ENCODE data around the gene BPIFA1.

BPIFA1 gene

GRCh38 chr20:33235696-33236095 is at the start of gene BPIFA1:
Gene BPIFA1, plus strand, starts transcription at chr20:33235996. Its CDS starts 1,716 bp downstream, at chr20:33237712.
- DNase-seq: no peak

- DNase-seq: no peak
Measured at GRCh38 chr20:33187491-33187890, 48.3 kb upstream of the BPIFA1 start.

- peak; percentile 88 for DNase-seq
Measured at GRCh38 chr20:33188421-33188820, 47.4 kb upstream of the BPIFA1 start.

- DNase-seq: no peak
Measured at GRCh38 chr20:33191484-33191883, 44.3 kb upstream of the BPIFA1 start.

- DNase-seq: no peak
Measured at GRCh38 chr20:33191955-33192354, 43.8 kb upstream of the BPIFA1 start.

GRCh38 chr20:33192912-33193501 is 42.8 kb upstream of the BPIFA1 start:
- no peak for DNase-seq

GRCh38 chr20:33199026-33199425 is 36.8 kb upstream of the BPIFA1 start:
- DNase-seq: no peak

- DNase-seq: no peak
Measured at GRCh38 chr20:33202451-33202850, 33.3 kb upstream of the BPIFA1 start.

- no peak for DNase-seq
Measured at GRCh38 chr20:33203444-33203843, 32.4 kb upstream of the BPIFA1 start.

GRCh38 chr20:33209789-33210188 is 26.0 kb upstream of the BPIFA1 start:
- DNase-seq: peak; percentile 52

GRCh38 chr20:33210371-33210770 is 25.4 kb upstream of the BPIFA1 start:
- DNase-seq: no peak

- peak; percentile 34 for DNase-seq
Measured at GRCh38 chr20:33211817-33212424, 23.9 kb upstream of the BPIFA1 start.

- DNase-seq: no peak
Measured at GRCh38 chr20:33217052-33217451, 18.7 kb upstream of the BPIFA1 start, which contains the start of gene BPIFA3. Gene BPIFA3, plus strand, starts transcription at chr20:33217352. Its CDS starts 185 bp downstream, at chr20:33217537.

- no peak for DNase-seq
Measured at GRCh38 chr20:33224399-33224798, 11.4 kb upstream of the BPIFA1 start.

GRCh38 chr20:33229843-33230242 is 6.0 kb upstream of the BPIFA1 start:
- DNase-seq: peak; percentile 94

- no peak for DNase-seq
Measured at GRCh38 chr20:33231237-33231636, 4.6 kb upstream of the BPIFA1 start.

GRCh38 chr20:33232486-33233072 is 3.2 kb upstream of the BPIFA1 start:
- DNase-seq: no peak

GRCh38 chr20:33233129-33233774 is 2.5 kb upstream of the BPIFA1 start:
- DNase-seq: no peak

GRCh38 chr20:33234050-33234449 is 1.7 kb upstream of the BPIFA1 start:
- no peak for DNase-seq

GRCh38 chr20:33236351-33236750 is 555 bp downstream of the BPIFA1 start:
- no peak for DNase-seq

GRCh38 chr20:33237989-33238388 is 2.2 kb downstream of the BPIFA1 start:
- no peak for DNase-seq

GRCh38 chr20:33239418-33239817 is 3.6 kb downstream of the BPIFA1 start:
- no peak for DNase-seq

- no peak for DNase-seq
Measured at GRCh38 chr20:33239979-33240736, 4.4 kb downstream of the BPIFA1 start.

Data from MV-4-11 (cell line).